Erythroblast (primary cell): ENCODE results near the gene RASA3.

Source experiments
- GATA1 ChIP-seq: IDR thresholded peaks from 2 replicates; pipeline ENCODE4 v1.6.1; 2011; ENCODE audit warnings: low read depth, mild to moderate bottlenecking, control low read depth, low read length, moderate library complexity
- POLR2A ChIP-seq: IDR thresholded peaks from 2 replicates; pipeline ENCODE4 v1.6.1; 2011; ENCODE audit warnings: mild to moderate bottlenecking, low read length

DNA sequence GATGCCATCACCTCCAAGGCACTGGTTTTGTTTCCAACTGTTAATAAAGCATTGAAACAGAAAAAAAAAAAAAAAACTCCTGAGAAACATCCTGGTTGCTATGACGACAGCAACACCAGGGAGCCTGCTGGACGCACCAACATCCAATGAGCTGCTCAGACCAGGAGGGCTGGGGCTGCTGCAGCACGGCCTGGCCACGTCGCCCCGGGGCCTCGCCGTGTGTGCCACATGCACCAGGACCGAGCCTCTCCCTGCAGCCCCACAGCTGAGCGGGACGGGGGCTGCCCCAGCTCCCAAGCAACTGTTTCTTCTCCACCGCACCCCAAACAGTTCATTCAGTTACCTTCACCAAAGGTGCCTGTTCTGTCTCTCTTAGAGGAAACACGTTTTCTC lies 54.5 kb downstream of the RASA3 start:
- TF ChIP-seq POLR2A (no peak), GATA1 (no peak)
